HG02642 (cell line): ENCODE results near the gene SIGLEC7.
"Not testable (repeated sequence)": the region's sequence is repeated elsewhere in the genome, so short reads cannot be mapped to it uniquely, and the experiment has no call there.

Experiments used
- ATAC-seq: cut with Tn5 transposase; IDR thresholded peaks from one replicate; pipeline ENCODE4 v1.9.1; 2021; ENCODE audit warnings: mild to moderate bottlenecking; ENCODE audit not compliant: unreplicated experiment, poor library complexity

The SIGLEC7 gene

GRCh38 chr19:51137792-51138425, 4.2 kb upstream of the SIGLEC7 start:
- no peak for ATAC-seq

- ATAC-seq: no peak
These were observed 3.5 kb upstream of the SIGLEC7 start for GRCh38 chr19:51138549-51138979.

- ATAC-seq: no peak
These were observed 2.6 kb upstream of the SIGLEC7 start for GRCh38 chr19:51139299-51140014.

- no peak for ATAC-seq
These were observed 1.7 kb upstream of the SIGLEC7 start for GRCh38 chr19:51140441-51140840.

GRCh38 chr19:51141181-51141580, 920 bp upstream of the SIGLEC7 start:
- ATAC-seq: no peak

- ATAC-seq: not testable (repeated sequence)
These were observed 841 bp downstream of the SIGLEC7 start for GRCh38 chr19:51142809-51143475.

- no peak for ATAC-seq
These were observed 1.4 kb downstream of the SIGLEC7 start for GRCh38 chr19:51143486-51143885.

GRCh38 chr19:51144482-51145045, 2.5 kb downstream of the SIGLEC7 start:
- ATAC-seq: no peak

GRCh38 chr19:51145916-51146493, 3.9 kb downstream of the SIGLEC7 start:
- no peak for ATAC-seq

- ATAC-seq: no peak
These were observed 4.7 kb downstream of the SIGLEC7 start for GRCh38 chr19:51146751-51147150.

- ATAC-seq: no peak
These were observed 5.6 kb downstream of the SIGLEC7 start for GRCh38 chr19:51147663-51148062.

- ATAC-seq: no peak
These were observed 6.5 kb downstream of the SIGLEC7 start for GRCh38 chr19:51148580-51148979.

GRCh38 chr19:51150627-51151026, 8.5 kb downstream of the SIGLEC7 start:
- no peak for ATAC-seq

- no peak for ATAC-seq
These were observed 14.6 kb downstream of the SIGLEC7 start for GRCh38 chr19:51156710-51157109.

GRCh38 chr19:51157265-51157664, 15.2 kb downstream of the SIGLEC7 start:
- no peak for ATAC-seq

GRCh38 chr19:51158474-51159129, 16.5 kb downstream of the SIGLEC7 start:
- no peak for ATAC-seq

GRCh38 chr19:51159656-51160055, 17.6 kb downstream of the SIGLEC7 start:
- no peak for ATAC-seq

GRCh38 chr19:51161266-51161665, 19.2 kb downstream of the SIGLEC7 start:
- ATAC-seq: no peak

- no peak for ATAC-seq
These were observed 19.9 kb downstream of the SIGLEC7 start for GRCh38 chr19:51161867-51162496.

- ATAC-seq: no peak
These were observed 21.2 kb downstream of the SIGLEC7 start for GRCh38 chr19:51163257-51163656.
